GM12878 (cell line): ENCODE data around the gene CHKA. TPM values are rescaled to one million over a fixed set of nuclear protein-coding genes. Genes with fewer than 3 reads are reported as not detected.

ENCODE experiments used
- ATAC-seq: fragments of 200-7000 bp; cut with Tn5 transposase; 3 replicates; pipeline ENCODE4 v1.9.1; 2020; ENCODE audit warnings: mild to moderate bottlenecking, moderate library complexity
- BruUV-seq: library from RNA; stranded (reverse); fragments of 400-500 nt; replicated peaks from 2 replicates; lab custom pipeline; 2021; lab: Mats Ljungman, UMichigan
- CTCF ChIA-PET: fragments of 300-600 bp; sonication (Branson Sonifier 250); formaldehyde crosslinking; extraction: SDS; loops from one replicate; lab custom pipeline; 2021; ENCODE audit warnings: inconsistent platforms; lab: Yijun Ruan, JAX
- POLR2A ChIA-PET: fragments of 350-600 bp; formaldehyde crosslinking; extraction: SDS; loops from one replicate; lab custom pipeline; 2021; ENCODE audit warnings: inconsistent platforms; lab: Charles Lee
- RAD21 ChIA-PET: fragments of 300-600 bp; sonication (Branson Sonifier 250); formaldehyde crosslinking; loops from one replicate; lab custom pipeline; 2023; ENCODE audit warnings: antibody characterized with exemption; ENCODE audit not compliant: unreplicated experiment; lab: Charles Lee
- SMC1A ChIA-PET: fragments of 300-600 bp; sonication (Branson Sonifier 250); formaldehyde crosslinking; loops from one replicate; lab custom pipeline; 2023; ENCODE audit not compliant: unreplicated experiment, uncharacterized antibody; lab: Charles Lee
- DNase-seq: peaks from one replicate; pipeline ENCODE4 v3.0.0-alpha.2; 2011; ENCODE audit warnings: low read depth, low spot score
- FAIRE-seq: peaks from 3 replicates; lab custom pipeline; 2011; peaks lifted over from hg19 to GRCh38; lab: Jason Lieb, UNC
- H2AFZ ChIP-seq: 2 replicates; pipeline ENCODE4 v1.6.0; 2011; ENCODE audit warnings: low read depth, low read length, control low read depth; ENCODE audit not compliant: control insufficient read depth
- H3K27ac ChIP-seq: 2 replicates; pipeline ENCODE4 v1.5.1; 2011; ENCODE audit warnings: control low read depth; ENCODE audit not compliant: control insufficient read depth, insufficient read depth
- H3K27me3 ChIP-seq, 2 experiments: replicated peaks in 1 of 2; 2 replicates each; pipeline versions ENCODE4 v1.6.0 to v1.6.1; 2011; ENCODE audit warnings: low read length in 1 of 2; ENCODE audit not compliant: control insufficient read depth in 2 of 2, insufficient read depth in 2 of 2
- H3K36me3 ChIP-seq, 2 experiments: 2 replicates each; pipeline ENCODE4 v1.5.1; 2011; ENCODE audit warnings: low read length in 1 of 2; ENCODE audit not compliant: control insufficient read depth in 2 of 2, insufficient read depth in 2 of 2
- H3K4me1 ChIP-seq: 2 replicates; pipeline ENCODE4 v1.6.1; 2011; ENCODE audit warnings: mild to moderate bottlenecking, low read length, moderate library complexity, mixed read lengths; ENCODE audit not compliant: control insufficient read depth, insufficient read depth
- H3K4me2 ChIP-seq: 2 replicates; pipeline ENCODE4 v1.6.0; 2011; ENCODE audit warnings: control low read depth; ENCODE audit not compliant: control insufficient read depth, insufficient read depth
- H3K4me3 ChIP-seq: fragments of 200-600 bp; sonication (generic); 2 replicates; pipeline ENCODE4 v1.5.1; 2016
- H3K79me2 ChIP-seq: 2 replicates; pipeline ENCODE4 v1.6.0; 2011; ENCODE audit warnings: low read length; ENCODE audit not compliant: control insufficient read depth, insufficient read depth
- H3K9ac ChIP-seq: 2 replicates; pipeline ENCODE4 v1.8.0; 2011; ENCODE audit warnings: low read length, control low read depth, mixed read lengths; ENCODE audit not compliant: control insufficient read depth, insufficient read depth
- H3K9me3 ChIP-seq: replicated peaks from 3 replicates; pipeline ENCODE4 v1.5.1; 2011; ENCODE audit warnings: mild to moderate bottlenecking, low read length; ENCODE audit not compliant: control insufficient read depth, insufficient read depth
- H4K20me1 ChIP-seq: 2 replicates; pipeline ENCODE4 v1.6.0; 2011; ENCODE audit not compliant: control insufficient read depth, insufficient read depth
- BHLHE40 ChIP-seq, 2 experiments: fragments of 450-650 bp in 1 of 2; IDR thresholded peaks; 2 replicates each; pipeline ENCODE4 v1.6.1; 2011 to 2017; ENCODE audit warnings: low read depth in 2 of 2, borderline replicate concordance in 1 of 2, improper control_type of control experiment in 1 of 2, low read length in 1 of 2, mild to moderate bottlenecking in 1 of 2
- EZH2 ChIP-seq: IDR thresholded peaks from 2 replicates; pipeline ENCODE4 v1.6.1; 2012; ENCODE audit warnings: low read depth, mild to moderate bottlenecking, control low read depth, inconsistent platforms, low read length, borderline replicate concordance; ENCODE audit not compliant: control insufficient read depth
- IKZF1 ChIP-seq: fragments of 450-650 bp; conservative IDR thresholded peaks from 2 replicates; pipeline ENCODE4 v1.6.1; 2017; ENCODE audit warnings: antibody characterized with exemption, mild to moderate bottlenecking
- PML ChIP-seq: IDR thresholded peaks from 2 replicates; pipeline ENCODE4 v1.6.1; 2012; ENCODE audit warnings: low read length, inconsistent platforms
- SMAD1 ChIP-seq: fragments of 450-650 bp; IDR thresholded peaks from 2 replicates; pipeline ENCODE4 v1.6.1; 2018; ENCODE audit warnings: mild to moderate bottlenecking, low read depth; ENCODE audit not compliant: partially characterized antibody
- SRF ChIP-seq, 2 experiments: IDR thresholded peaks; 2 replicates each; pipeline ENCODE4 v1.6.1; 2011; ENCODE audit warnings: low read depth in 2 of 2, low read length in 2 of 2, mild to moderate bottlenecking in 1 of 2, moderate library complexity in 1 of 2
- TARDBP ChIP-seq: IDR thresholded peaks from 2 replicates; pipeline ENCODE4 v1.6.1; 2016; ENCODE audit warnings: borderline replicate concordance
- TCF12 ChIP-seq: IDR thresholded peaks from 2 replicates; pipeline ENCODE4 v1.6.1; 2011; ENCODE audit warnings: low read depth, mild to moderate bottlenecking, low read length
- WGBS: methylation state at CpG from one replicate; pipeline ENCODE4 v1.1.6; 2016; ENCODE audit warnings: low lambda C conversion rate; ENCODE audit not compliant: insufficient replicate concordance, insufficient coverage; ENCODE audit errors: missing lambda C conversion rate; 5-methylcytosine and 5-hydroxymethylcytosine counted together
- in situ Hi-C: fragments of 300-500 bp; cut with MboI; formaldehyde crosslinking; loops from 9 replicates; pipeline ENCODE4 v1.14.3; 2018; ENCODE audit warnings: mixed read lengths
- intact Hi-C: fragments of 100-400 bp; cut with micrococcal nuclease; formaldehyde crosslinking; loops from one replicate; pipeline ENCODE4 v1.14.2; 2022; ENCODE audit not compliant: unreplicated experiment
- polyA plus RNA-seq, 11 experiments: library from polyadenylated mRNA; depleted of rRNA in 4 of 11; unstranded in 6 of 11; stranded (reverse) in 5 of 11; fragments of >200 nt; fragmentation: Nextera tagmentation in 4 of 11; fragmentation: Illumina TruSeq in 1 of 11; extraction: Ambion mirVana in 4 of 11; extraction: Trizol in 1 of 11; gene quantifications; 1 replicate in 1 of 11; 2 replicates in 10 of 11; pipeline versions ENCODE4 v1.2.1 to v1.2.3, GENCODE V29; 2011 to 2016; ENCODE audit warnings: inconsistent platforms in 2 of 11, missing spikeins in 2 of 11, low read depth in 1 of 11
- total RNA-seq, 4 experiments: library from RNA; depleted of rRNA in 3 of 4; stranded (reverse); fragments of >200 nt in 3 of 4; fragmentation: Illumina TruSeq in 1 of 4; extraction: Trizol in 1 of 4; gene quantifications; 2 replicates each; pipeline versions ENCODE4 v1.2.1 to v1.2.3, GENCODE V29; 2013 to 2021
- TF ChIP-seq, protein P1 (sequence below): fragments of 450-650 bp; IDR thresholded peaks from 2 replicates; pipeline ENCODE4 v1.6.1; 2014; ENCODE audit warnings: mild to moderate bottlenecking
- TF ChIP-seq, protein P2 (sequence below): IDR thresholded peaks from 2 replicates; pipeline ENCODE4 v1.6.1; 2012; ENCODE audit warnings: low read length, inconsistent platforms
- TF ChIP-seq, protein P3 (sequence below): fragments of 450-650 bp; conservative IDR thresholded peaks from 2 replicates; pipeline ENCODE4 v1.6.1; 2017; ENCODE audit warnings: mild to moderate bottlenecking, moderate library complexity
- TF ChIP-seq, protein P4 (sequence below): fragments of 450-650 bp; IDR thresholded peaks from 2 replicates; pipeline ENCODE4 v1.6.1; 2016; ENCODE audit warnings: mild to moderate bottlenecking, moderate library complexity, borderline replicate concordance

Gene CHKA
- total and polyA plus RNA-seq, 10 of the 15 experiments (the other 5 are each of a cell fraction or from before 2014, with no cell fraction given) = 5.2 to 29.2 (median 21.2) TPM

DNA sequence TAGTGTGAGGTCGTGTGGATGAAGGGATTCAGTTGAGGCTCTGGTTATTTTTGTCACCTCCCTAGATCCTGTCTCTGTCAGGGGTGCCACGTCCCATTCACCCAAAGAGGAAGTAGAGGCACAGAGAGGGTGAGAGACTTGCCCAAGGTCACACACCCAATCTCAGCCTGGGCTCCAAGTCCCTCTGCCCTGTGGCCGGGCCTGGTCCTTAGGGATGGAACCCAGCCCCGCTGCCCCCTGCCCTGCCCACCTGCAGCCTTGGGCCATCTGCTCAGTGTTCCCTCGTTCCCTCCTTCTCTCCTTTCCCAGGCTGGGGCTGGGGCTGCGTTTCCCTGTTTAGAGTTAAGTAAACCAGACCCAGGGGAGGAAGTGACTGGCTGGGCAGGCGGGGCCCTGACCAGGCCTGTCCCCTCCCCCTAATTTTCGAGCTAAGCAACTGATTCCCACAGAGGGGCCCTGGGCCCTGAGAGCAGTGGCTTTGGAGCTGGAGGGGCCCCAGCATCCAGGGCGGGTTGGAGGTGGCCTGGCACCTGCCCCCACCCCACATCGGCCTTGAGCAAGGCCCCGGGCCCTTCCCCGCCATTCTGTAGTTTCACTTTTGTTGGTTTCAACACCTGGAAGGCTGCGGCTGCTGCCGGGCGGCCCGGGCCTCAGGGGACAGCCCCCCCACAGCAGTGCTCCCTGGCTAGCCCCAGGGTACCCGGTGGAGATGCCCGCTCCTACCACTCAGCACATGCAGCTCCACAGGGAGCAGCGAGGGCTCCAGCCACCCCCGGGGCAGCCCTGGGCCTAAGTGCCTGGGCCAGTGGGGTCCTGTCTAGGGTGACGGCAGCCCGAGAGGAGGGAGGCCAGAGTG, 80.9 kb downstream of the CHKA start:
- Histone ChIP-seq H3K9me3 (no peaks in the 10 kb centered on the region), H3K9ac (peak overlapping the region; percentile 79), H2AFZ (peak overlapping the region; percentile 5; the same call in 1 of the 2 replicates), H3K79me2 (peaks cover 46% of the 10 kb centered on the region), H3K27ac (peak overlapping the region; percentile 91), H3K4me3 (peak overlapping the region; percentile 99), H3K4me1 (peaks cover 13% of the 10 kb centered on the region), H4K20me1 (no peaks in the 10 kb centered on the region; the same call in 1 of the 2 replicates), H3K36me3 (peaks cover 10 to 24% of the 10 kb centered on the region in 2 experiments; a peak in 3 of 4 replicates), H3K4me2 (peak overlapping the region; percentile 84), H3K27me3 (no peaks in the 10 kb centered on the region)
- FAIRE-seq (no peak), ATAC-seq (peak; percentile 68), DNase-seq (peak; percentile 21)
- ChIA-PET CTCF (interaction anchor here (0.6 to 1.6 kb wide), 6 partner anchors 36 to 217 kb away, joined by 3 to 7 read pairs (median 3); no protein-coding TSS in a partner anchor), POLR2A (interaction anchor here (0.6 to 3.4 kb wide), 11 partner anchors 10 to 478 kb away, joined by 3 to 21 read pairs (median 3); partner anchors contain the start of genes C11orf24 and NDUFS8), RAD21 (interaction anchor here (0.6 to 4.3 kb wide), 4 partner anchors 33 to 773 kb away, joined by 3 to 23 read pairs (median 4); no protein-coding TSS in a partner anchor), SMC1A (interaction anchor here (1.5 to 3.0 kb wide), 3 partner anchors 38 to 164 kb away, joined by 5 to 19 read pairs (median 6); no protein-coding TSS in a partner anchor)
- WGBS = under 1% methylated on average over 20 of the region's 22 CpGs
- BruUV-seq = TSS peak; percentile 47
- intact Hi-C loops = no loop called here
- in situ Hi-C loops = no loop called here
- TF ChIP-seq TCF12 (peak; percentile 93), PML (no peak), TARDBP (no peak), IKZF1 (peak; percentile 78), SRF (IDR thresholded peaks at IDR 0.05; ENCODE audit: low read depth in 2 of 2, low read length in 2 of 2) (no peak; a peak in 1 of 4 replicates), BHLHE40 (IDR thresholded peaks at IDR 0.05; ENCODE audit: borderline replicate concordance in 1 of 2, low read depth in 2 of 2, low read length in 1 of 2) (peak in 1 of 2 experiments; percentile 68; a peak in 1 of 4 replicates), EZH2 (no peak), SMAD1 (no peak)
- TF ChIP-seq, protein P1, sequence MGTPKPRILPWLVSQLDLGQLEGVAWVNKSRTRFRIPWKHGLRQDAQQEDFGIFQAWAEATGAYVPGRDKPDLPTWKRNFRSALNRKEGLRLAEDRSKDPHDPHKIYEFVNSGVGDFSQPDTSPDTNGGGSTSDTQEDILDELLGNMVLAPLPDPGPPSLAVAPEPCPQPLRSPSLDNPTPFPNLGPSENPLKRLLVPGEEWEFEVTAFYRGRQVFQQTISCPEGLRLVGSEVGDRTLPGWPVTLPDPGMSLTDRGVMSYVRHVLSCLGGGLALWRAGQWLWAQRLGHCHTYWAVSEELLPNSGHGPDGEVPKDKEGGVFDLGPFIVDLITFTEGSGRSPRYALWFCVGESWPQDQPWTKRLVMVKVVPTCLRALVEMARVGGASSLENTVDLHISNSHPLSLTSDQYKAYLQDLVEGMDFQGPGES = no peak
- TF ChIP-seq, protein P2, sequence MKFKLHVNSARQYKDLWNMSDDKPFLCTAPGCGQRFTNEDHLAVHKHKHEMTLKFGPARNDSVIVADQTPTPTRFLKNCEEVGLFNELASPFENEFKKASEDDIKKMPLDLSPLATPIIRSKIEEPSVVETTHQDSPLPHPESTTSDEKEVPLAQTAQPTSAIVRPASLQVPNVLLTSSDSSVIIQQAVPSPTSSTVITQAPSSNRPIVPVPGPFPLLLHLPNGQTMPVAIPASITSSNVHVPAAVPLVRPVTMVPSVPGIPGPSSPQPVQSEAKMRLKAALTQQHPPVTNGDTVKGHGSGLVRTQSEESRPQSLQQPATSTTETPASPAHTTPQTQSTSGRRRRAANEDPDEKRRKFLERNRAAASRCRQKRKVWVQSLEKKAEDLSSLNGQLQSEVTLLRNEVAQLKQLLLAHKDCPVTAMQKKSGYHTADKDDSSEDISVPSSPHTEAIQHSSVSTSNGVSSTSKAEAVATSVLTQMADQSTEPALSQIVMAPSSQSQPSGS = no peak
- TF ChIP-seq, protein P3, sequence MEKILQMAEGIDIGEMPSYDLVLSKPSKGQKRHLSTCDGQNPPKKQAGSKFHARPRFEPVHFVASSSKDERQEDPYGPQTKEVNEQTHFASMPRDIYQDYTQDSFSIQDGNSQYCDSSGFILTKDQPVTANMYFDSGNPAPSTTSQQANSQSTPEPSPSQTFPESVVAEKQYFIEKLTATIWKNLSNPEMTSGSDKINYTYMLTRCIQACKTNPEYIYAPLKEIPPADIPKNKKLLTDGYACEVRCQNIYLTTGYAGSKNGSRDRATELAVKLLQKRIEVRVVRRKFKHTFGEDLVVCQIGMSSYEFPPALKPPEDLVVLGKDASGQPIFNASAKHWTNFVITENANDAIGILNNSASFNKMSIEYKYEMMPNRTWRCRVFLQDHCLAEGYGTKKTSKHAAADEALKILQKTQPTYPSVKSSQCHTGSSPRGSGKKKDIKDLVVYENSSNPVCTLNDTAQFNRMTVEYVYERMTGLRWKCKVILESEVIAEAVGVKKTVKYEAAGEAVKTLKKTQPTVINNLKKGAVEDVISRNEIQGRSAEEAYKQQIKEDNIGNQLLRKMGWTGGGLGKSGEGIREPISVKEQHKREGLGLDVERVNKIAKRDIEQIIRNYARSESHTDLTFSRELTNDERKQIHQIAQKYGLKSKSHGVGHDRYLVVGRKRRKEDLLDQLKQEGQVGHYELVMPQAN = 0 out of 2 replicates have a peak, but pooled peaks have one; percentile 44
- TF ChIP-seq, protein P4, sequence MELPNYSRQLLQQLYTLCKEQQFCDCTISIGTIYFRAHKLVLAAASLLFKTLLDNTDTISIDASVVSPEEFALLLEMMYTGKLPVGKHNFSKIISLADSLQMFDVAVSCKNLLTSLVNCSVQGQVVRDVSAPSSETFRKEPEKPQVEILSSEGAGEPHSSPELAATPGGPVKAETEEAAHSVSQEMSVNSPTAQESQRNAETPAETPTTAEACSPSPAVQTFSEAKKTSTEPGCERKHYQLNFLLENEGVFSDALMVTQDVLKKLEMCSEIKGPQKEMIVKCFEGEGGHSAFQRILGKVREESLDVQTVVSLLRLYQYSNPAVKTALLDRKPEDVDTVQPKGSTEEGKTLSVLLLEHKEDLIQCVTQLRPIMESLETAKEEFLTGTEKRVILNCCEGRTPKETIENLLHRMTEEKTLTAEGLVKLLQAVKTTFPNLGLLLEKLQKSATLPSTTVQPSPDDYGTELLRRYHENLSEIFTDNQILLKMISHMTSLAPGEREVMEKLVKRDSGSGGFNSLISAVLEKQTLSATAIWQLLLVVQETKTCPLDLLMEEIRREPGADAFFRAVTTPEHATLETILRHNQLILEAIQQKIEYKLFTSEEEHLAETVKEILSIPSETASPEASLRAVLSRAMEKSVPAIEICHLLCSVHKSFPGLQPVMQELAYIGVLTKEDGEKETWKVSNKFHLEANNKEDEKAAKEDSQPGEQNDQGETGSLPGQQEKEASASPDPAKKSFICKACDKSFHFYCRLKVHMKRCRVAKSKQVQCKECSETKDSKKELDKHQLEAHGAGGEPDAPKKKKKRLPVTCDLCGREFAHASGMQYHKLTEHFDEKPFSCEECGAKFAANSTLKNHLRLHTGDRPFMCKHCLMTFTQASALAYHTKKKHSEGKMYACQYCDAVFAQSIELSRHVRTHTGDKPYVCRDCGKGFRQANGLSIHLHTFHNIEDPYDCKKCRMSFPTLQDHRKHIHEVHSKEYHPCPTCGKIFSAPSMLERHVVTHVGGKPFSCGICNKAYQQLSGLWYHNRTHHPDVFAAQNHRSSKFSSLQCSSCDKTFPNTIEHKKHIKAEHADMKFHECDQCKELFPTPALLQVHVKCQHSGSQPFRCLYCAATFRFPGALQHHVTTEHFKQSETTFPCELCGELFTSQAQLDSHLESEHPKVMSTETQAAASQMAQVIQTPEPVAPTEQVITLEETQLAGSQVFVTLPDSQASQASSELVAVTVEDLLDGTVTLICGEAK = no peak
